HG02571 (cell line): ENCODE measurements around the gene PAX8.

Source experiments
- ATAC-seq: cut with Tn5 transposase; IDR thresholded peaks from one replicate; pipeline ENCODE4 v1.9.1; 2021; ENCODE audit warnings: mild to moderate bottlenecking, moderate library complexity; ENCODE audit not compliant: unreplicated experiment

Gene PAX8

DNA sequence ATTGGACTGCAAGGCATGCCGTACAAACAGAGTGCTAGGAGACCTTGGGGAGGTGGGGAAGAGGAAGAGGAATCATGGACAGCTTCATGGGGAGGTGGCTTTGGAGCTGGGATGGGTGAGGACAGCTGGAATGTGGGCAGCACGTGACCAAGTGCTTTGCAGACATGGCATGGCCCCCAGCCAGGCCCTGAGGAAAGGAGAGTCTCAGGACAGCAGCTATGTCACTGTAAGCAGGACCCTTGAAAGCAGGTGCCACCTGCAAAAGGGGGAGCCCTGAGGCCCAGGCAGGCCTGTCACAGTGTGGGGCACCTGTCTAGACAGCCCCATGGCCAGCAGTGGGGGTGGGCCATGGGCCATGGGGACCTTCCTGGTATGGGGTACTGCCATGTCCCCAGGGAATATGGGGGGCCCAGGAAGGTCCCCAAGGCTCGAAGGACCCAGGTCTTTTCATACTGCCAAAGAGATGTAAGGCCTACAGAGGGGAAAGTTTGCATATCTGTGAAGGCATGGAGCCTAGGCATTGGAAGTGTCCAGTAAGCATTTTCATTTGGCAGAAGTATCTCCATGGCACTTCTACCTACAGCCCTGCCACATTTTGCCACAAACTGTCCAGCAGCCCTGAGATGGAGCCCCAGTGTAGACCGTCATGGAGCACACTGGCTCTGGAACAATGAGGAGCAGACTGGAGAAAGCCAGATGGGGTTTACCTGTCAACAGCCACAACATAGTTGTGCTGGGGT is 9.9 kb downstream of the PAX8 start:
- no peak for ATAC-seq

DNA sequence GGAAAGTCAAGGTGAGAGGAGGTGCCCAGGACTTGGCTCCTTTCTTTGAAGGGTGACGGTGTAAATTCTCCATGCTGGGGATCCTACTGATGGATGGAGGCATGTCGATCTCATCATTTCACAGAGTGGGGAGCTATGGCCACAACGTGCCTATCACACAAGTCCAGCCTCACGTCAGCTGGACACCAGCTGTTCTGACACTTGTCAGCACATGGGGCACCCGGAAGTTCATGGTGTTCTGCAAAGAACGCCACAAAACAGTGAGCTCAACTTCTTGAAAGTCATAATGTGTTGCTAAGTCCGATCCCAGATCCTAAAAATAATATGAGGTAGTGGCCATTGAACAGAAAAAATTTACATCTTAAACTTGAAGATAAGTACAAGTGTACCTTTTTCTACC is 12.3 kb downstream of the PAX8 start:
- no peak for ATAC-seq

GRCh38 chr2:113264713-113265403 is 13.9 kb downstream of the PAX8 start:
- ATAC-seq = no peak

GRCh38 chr2:113263546-113263945 is 15.2 kb downstream of the PAX8 start:
- no peak for ATAC-seq

DNA sequence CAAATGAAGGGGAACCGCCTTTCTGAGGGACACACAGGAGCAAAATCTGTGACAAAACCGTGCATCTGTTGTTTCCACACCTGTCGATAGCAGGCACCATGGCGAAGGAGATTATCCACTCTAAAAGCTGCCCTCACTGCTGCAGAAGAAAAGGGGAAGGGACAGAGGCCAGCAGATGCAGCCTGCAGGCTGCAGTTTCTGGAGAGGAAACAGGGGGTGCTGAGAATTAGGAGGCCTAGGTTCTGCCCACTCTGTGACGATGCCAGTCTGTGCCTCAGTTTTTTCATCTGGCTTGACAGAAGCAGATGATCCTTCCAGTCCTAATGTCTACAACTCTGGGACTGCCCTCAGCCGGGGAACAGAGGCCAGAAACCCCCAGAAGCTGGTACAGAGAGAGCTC is 17.7 kb downstream of the PAX8 start:
- ATAC-seq = no peak

DNA sequence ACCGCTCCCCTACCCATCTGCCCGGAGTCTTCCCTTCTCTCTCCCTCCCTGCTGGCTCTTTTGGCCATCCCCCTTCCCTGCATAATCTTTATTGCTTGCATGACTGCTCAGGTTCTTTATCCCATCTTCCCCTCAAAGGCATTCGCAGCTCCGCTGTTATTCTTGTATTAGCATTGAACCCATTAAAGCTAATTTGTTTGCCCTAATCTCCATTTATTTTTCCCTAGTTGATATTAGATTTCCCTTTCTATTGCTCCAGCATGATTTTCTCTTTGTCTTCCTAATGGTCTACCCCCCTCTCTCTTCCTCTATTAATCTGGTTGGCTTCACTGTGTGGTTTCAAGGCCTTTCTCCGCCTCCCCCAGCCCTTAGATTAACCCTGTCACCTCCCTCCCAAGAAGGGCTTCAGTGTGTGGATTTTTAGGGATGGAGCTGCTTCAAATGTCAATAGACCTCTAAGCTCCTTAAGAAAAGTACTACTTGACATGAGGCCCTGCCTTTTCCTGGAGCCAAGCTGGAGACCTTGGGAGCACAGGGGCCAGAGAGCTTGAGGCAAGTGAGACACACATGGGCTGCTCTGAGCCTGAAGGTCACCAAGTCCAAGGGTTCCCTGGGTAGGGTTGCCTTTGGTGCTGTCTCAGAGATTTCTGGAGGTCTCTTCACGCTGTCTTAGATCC is 20.1 kb downstream of the PAX8 start:
- ATAC-seq = no peak

DNA sequence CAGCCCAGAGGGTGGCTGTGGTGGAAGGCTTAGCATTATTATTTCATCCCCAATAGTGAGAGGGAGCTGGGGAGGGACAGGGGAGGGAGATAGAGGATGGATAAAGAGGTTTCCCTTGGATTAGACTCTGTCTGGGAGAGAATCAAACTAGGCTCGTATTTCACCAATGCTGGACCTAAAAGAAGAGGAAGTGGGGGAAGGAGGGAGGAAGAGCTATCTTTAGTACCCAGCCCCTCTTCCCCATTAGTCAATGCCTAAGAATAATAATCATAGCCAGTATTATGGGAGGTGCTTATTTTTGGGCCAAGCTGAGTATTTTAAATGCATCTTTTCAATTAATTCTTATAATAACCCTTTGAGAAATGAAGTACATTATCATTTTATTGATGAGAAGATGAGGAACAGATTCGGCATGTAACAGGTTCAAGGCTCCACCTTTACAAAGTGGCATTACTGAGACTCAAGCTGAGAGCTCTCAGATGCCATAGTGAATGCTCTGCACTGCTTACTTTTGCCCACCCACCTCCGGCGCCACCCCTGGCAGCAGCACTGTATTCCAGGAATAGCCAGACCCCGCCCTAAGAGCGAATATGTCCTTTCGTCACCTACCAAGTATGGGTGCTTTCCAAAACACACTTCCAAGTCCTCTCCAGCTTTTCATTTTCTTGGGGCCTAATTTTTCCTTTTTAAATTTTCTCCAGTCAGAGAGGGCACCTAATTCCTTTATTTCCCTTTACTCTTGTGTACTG is 21.0 kb downstream of the PAX8 start:
- no peak for ATAC-seq

- ATAC-seq = no peak
Measured at GRCh38 chr2:113255140-113256070, 23.3 kb downstream of the PAX8 start.

- no peak for ATAC-seq
Measured at GRCh38 chr2:113253453-113253852, 25.3 kb downstream of the PAX8 start.

DNA sequence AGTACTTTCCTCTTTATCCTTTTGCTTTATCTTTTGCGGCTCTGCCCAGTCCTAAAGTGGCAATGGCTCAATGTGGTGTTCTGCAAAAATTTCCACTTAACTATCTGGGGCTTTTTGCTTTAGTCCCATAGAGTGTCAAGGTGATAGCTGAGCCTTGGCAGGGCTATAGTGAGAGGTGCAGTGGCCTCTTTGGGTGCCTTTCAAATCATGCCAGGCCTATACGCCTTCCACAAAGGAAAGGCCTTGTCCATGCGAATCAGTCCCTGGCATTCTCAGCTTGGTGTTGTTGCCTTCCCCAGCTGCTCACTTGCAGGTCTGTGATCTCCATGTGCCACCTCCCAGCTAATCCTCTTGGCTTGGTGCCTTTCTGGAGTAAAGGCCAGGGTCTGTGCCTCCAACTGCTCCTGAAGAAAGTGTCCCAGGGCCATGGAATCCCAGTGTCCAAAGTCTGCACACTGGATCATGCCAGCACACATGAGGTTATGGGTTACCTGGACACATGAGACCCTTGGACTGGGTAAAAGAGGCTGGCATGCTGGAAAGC is 26.6 kb downstream of the PAX8 start:
- ATAC-seq = no peak

- no peak for ATAC-seq
Measured at GRCh38 chr2:113251118-113251517, 27.6 kb downstream of the PAX8 start.

DNA sequence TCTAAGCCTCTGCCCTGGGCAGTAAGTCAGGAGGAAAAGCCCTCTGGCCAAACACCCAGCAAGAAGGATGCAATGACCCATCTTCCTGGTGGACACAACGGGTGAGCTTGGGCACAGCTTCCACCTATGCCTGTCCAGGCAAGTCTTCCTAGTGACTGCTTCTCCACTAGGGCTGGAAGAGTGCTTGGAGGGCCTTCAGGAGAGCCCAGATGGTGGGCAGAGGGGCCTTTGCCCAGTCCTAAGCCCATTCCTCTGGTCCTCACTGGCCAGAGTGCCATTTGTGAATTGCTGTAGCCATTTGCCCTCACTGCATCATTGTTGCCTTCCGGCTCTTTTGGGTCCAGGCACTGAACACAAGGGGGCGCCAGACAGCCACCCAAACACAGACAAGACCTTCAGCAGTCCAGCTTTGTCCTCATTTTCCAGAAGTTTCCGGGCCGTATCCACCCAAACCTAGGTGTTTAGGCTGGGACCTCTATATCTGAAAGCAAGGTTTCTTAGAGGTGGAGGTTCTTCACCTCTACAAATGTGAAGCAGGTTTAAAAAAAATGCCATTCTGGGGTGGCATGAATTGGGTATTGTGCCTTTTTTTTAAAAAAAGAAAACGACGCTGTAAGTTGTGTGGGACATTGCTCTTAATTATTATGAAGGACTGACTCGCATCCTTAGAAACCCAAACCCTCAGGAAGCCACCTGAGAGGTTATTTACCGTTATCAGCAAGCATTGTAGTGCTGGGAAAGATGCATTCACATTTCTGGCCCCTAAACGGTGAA is 29.5 kb downstream of the PAX8 start:
- ATAC-seq = no peak

GRCh38 chr2:113246606-113247005 is 32.1 kb downstream of the PAX8 start:
- no peak for ATAC-seq

DNA sequence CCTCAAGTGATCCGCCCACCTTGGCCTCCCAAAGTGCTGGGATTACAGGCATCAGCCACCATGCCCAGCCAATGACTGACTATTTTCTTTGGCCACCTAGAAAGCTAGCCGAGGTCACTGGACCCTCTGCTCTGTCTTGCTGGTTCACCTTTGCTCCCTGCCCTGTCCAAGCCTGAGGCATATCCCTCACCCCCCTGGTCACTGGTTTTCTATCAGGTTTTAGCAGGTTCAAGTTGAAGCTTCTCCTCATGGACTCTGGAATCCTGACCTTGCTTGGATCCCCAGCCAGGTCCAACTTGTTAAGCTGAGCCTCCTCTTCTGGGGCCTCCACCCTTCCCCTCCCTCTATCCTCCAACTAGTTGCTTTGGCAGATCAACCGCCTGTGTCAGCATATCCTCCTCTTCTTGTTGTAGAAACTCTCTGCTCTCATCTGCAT is 33.4 kb downstream of the PAX8 start:
- ATAC-seq = no peak

GRCh38 chr2:113242327-113242726 is 36.4 kb downstream of the PAX8 start:
- ATAC-seq = no peak

- ATAC-seq = no peak
Measured at GRCh38 chr2:113240915-113241911, 37.5 kb downstream of the PAX8 start.

DNA sequence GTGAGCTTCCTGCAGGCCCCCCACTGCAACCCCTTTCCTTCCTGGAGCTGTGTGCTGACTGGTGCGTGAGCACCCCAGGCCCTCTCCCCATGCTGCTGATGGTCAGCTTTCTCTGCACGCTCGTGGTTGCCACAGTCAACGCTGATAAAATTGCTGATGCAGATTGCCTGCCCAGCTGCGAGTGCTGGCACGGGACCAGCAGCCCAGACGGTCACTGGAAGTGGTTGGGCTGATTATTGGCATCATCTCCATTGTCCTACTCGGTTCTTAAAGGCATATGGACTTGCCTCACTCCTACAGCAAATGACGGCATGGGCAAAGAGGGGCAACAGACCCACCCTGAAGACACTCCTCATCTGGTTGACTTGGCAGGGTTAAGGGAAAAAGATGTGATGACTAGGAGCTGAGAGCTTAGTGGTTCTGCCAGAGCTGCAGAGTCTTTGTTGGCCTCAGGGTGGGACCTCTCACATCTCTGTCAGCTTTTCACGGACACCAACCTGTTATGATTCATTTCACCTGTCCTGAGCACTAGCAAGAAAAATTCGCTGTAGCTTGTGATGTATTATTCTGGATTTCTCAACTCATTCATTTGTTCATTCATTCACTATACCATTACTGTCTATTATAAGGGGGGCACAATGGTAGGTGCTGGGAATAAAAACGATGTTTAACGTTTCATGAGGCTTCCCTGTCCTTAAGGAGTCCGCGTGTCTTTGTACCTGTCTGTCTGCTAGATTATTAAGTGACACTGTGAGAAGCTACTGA is 38.4 kb downstream of the PAX8 start:
- ATAC-seq = no peak
